Lower leg skin (tissue), 3 donors: ENCODE results near the gene ZNF48.

Source experiments
- POLR2A ChIP-seq, 2 donors: fragments of 450-650 bp; IDR thresholded peaks; one replicate each; pipeline ENCODE4 v1.6.1; 2016 to 2017; ENCODE audit warnings: antibody characterized with exemption in 2 of 2, mild to moderate bottlenecking in 1 of 2, moderate library complexity in 1 of 2
- TF ChIP-seq, protein P1 (sequence below), 3 donors: fragments of 450-650 bp; IDR thresholded peaks; one replicate each; pipeline ENCODE4 v1.5.1; 2016; ENCODE audit warnings: antibody characterized with exemption in 3 of 3, mild to moderate bottlenecking in 3 of 3, moderate library complexity in 2 of 3

DNA sequence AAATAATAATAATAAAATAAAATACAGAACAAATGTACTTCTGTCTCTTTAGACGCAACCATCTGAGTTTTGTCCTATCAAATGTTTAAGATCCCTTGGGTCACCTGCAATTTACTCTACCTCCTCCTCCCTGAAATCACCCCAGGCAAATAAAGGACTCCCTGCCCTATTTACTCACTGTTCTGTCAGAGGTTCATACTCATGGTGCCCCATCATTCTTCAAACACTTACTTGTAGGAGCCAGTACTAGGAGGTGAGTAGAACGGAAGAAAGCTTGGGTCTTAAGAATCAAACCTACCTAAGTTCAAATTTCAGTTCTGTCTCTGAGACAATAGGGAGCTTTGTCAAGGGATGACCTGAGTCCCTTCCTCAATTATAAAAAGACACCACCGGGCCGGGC is 28.7 kb upstream of the ZNF48 start:
- TF ChIP-seq, protein P1, sequence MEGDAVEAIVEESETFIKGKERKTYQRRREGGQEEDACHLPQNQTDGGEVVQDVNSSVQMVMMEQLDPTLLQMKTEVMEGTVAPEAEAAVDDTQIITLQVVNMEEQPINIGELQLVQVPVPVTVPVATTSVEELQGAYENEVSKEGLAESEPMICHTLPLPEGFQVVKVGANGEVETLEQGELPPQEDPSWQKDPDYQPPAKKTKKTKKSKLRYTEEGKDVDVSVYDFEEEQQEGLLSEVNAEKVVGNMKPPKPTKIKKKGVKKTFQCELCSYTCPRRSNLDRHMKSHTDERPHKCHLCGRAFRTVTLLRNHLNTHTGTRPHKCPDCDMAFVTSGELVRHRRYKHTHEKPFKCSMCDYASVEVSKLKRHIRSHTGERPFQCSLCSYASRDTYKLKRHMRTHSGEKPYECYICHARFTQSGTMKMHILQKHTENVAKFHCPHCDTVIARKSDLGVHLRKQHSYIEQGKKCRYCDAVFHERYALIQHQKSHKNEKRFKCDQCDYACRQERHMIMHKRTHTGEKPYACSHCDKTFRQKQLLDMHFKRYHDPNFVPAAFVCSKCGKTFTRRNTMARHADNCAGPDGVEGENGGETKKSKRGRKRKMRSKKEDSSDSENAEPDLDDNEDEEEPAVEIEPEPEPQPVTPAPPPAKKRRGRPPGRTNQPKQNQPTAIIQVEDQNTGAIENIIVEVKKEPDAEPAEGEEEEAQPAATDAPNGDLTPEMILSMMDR (IDR thresholded peaks at IDR 0.05): no peak
- no peak for TF ChIP-seq POLR2A (IDR thresholded peaks at IDR 0.05)
